H1 (cell line): ENCODE results near the gene AVPR1B. TPM values are rescaled to one million over a fixed set of nuclear protein-coding genes. Genes with fewer than 3 reads are reported as not detected.

Experiments
- CTCF ChIA-PET: fragments of 300-600 bp; sonication (Branson Sonifier 250); formaldehyde crosslinking; loops from one replicate; lab custom pipeline; 2021; ENCODE audit not compliant: partially characterized antibody; lab: Charles Lee
- POLR2A ChIA-PET: fragments of 300-600 bp; sonication (Branson Sonifier 250); formaldehyde crosslinking; loops from one replicate; lab custom pipeline; 2021; ENCODE audit warnings: inconsistent platforms; ENCODE audit not compliant: partially characterized antibody; lab: Charles Lee
- DNase-seq, 2 experiments: peaks; one replicate each; pipeline versions ENCODE4 v3.0.0 to v3.0.0-alpha.2; 2010 to 2022; ENCODE audit warnings: low spot score in 2 of 2, low read depth in 1 of 2, mixed read lengths in 1 of 2
- FAIRE-seq: peaks from 2 replicates; lab custom pipeline; 2011; peaks lifted over from hg19 to GRCh38; lab: Jason Lieb, UNC
- H2AFZ ChIP-seq: 2 replicates; pipeline ENCODE4 v1.8.1; 2012; ENCODE audit warnings: low read length, inconsistent platforms
- H2AK5ac ChIP-seq: 2 replicates; pipeline ENCODE4 v1.6.1; 2013; ENCODE audit warnings: low read depth, low read length
- H2BK120ac ChIP-seq: replicated peaks from 2 replicates; pipeline ENCODE3; 2013; ENCODE audit warnings: low read depth, low read length, inconsistent platforms
- H2BK12ac ChIP-seq: 2 replicates; pipeline ENCODE4 v1.6.1; 2013; ENCODE audit warnings: low read depth, low read length
- H2BK15ac ChIP-seq: 2 replicates; pipeline ENCODE4 v1.6.1; 2013; ENCODE audit warnings: low read length
- H2BK20ac ChIP-seq: 2 replicates; pipeline ENCODE4 v1.6.1; 2013; ENCODE audit warnings: low read length
- H2BK5ac ChIP-seq: 2 replicates; pipeline ENCODE4 v1.6.1; 2013; ENCODE audit warnings: low read depth, low read length
- H3K14ac ChIP-seq: 2 replicates; pipeline ENCODE4 v1.6.1; 2013; ENCODE audit warnings: inconsistent platforms; ENCODE audit not compliant: insufficient read length
- H3K18ac ChIP-seq: 2 replicates; pipeline ENCODE4 v1.6.1; 2013; ENCODE audit warnings: low read length; ENCODE audit errors: extremely low read depth
- H3K23ac ChIP-seq: 2 replicates; pipeline ENCODE4 v1.6.1; 2013; ENCODE audit warnings: inconsistent platforms; ENCODE audit not compliant: insufficient read length
- H3K23me2 ChIP-seq: 2 replicates; pipeline ENCODE4 v1.6.1; 2013; ENCODE audit warnings: low read depth, low read length
- H3K27ac ChIP-seq: 2 replicates; pipeline ENCODE4 v1.6.1; 2011; ENCODE audit warnings: low read depth, low read length, inconsistent platforms
- H3K27me3 ChIP-seq, 4 experiments: replicated peaks in 1 of 4; 1 replicate in 1 of 4; 2 replicates in 3 of 4; pipeline versions ENCODE4 v1.6.1 to v1.8.1; 2011 to 2013; ENCODE audit warnings: low read length in 3 of 4, mild to moderate bottlenecking in 3 of 4, inconsistent platforms in 2 of 4, mixed read lengths in 2 of 4, moderate library complexity in 1 of 4; ENCODE audit not compliant: control insufficient read depth in 3 of 4, insufficient read depth in 3 of 4; ENCODE audit errors: extremely low read depth in 1 of 4
- H3K36me3 ChIP-seq, 4 experiments: 2 replicates each; pipeline versions ENCODE4 v1.6.1 to v1.8.1; 2011 to 2013; ENCODE audit warnings: mild to moderate bottlenecking in 4 of 4, low read length in 3 of 4, moderate library complexity in 2 of 4, control low read depth in 1 of 4, inconsistent platforms in 1 of 4; ENCODE audit not compliant: insufficient read depth in 4 of 4, control insufficient read depth in 2 of 4
- H3K4ac ChIP-seq: replicated peaks from 2 replicates; pipeline ENCODE3; 2013; ENCODE audit warnings: low read length, low read depth, mixed read lengths, inconsistent platforms; ENCODE audit not compliant: insufficient read length
- H3K4me1 ChIP-seq, 4 experiments: replicated peaks in 1 of 4; 1 replicate in 1 of 4; 2 replicates in 3 of 4; pipeline versions ENCODE4 v1.6.1 to v1.8.1; 2011 to 2013; ENCODE audit warnings: low read length in 3 of 4, inconsistent platforms in 2 of 4, mixed read lengths in 1 of 4; ENCODE audit not compliant: insufficient read depth in 4 of 4, control insufficient read depth in 3 of 4
- H3K4me2 ChIP-seq, 2 experiments: 2 replicates each; pipeline versions ENCODE4 v1.6.1 to v1.8.1; 2011 to 2013; ENCODE audit warnings: low read depth in 2 of 2, low read length in 2 of 2, control low read depth in 1 of 2, inconsistent platforms in 1 of 2, mild to moderate bottlenecking in 1 of 2; ENCODE audit not compliant: insufficient read depth in 1 of 2
- H3K4me3 ChIP-seq, 4 experiments: fragments of 200-600, 300-600 bp in 1 of 4; sonication (generic), shearing (Covaris generic), sonication (Bioruptor Twin) in 1 of 4; 2 replicates each; pipeline versions ENCODE4 v1.5.1 to v1.8.1; 2011 to 2016; ENCODE audit warnings: low read length in 4 of 4, low read depth in 3 of 4, control low read depth in 2 of 4, inconsistent platforms in 2 of 4, mild to moderate bottlenecking in 2 of 4, mixed read lengths in 1 of 4, moderate library complexity in 1 of 4; ENCODE audit not compliant: insufficient read depth in 2 of 4; ENCODE audit errors: extremely low read depth in 1 of 4
- H3K56ac ChIP-seq: replicated peaks from 2 replicates; pipeline ENCODE3; 2013; ENCODE audit warnings: low read depth, mild to moderate bottlenecking, mixed read lengths, low read length, inconsistent platforms; ENCODE audit not compliant: insufficient read length
- H3K79me1 ChIP-seq: 2 replicates; pipeline ENCODE4 v1.6.1; 2013; ENCODE audit warnings: low read depth, low read length, control low read depth
- H3K79me2 ChIP-seq, 2 experiments: 2 replicates each; pipeline versions ENCODE4 v1.6.1 to v1.8.1; 2012 to 2013; ENCODE audit warnings: low read length in 2 of 2, mild to moderate bottlenecking in 2 of 2, inconsistent platforms in 1 of 2; ENCODE audit not compliant: insufficient read depth in 2 of 2, control insufficient read depth in 1 of 2
- H3K9ac ChIP-seq, 4 experiments: replicated peaks in 1 of 4; 1 replicate in 1 of 4; 2 replicates in 3 of 4; pipeline versions ENCODE4 v1.6.1 to v1.8.1; 2011 to 2013; ENCODE audit warnings: low read depth in 3 of 4, low read length in 3 of 4, control low read depth in 2 of 4, mild to moderate bottlenecking in 2 of 4, moderate library complexity in 2 of 4, inconsistent platforms in 1 of 4; ENCODE audit errors: extremely low read depth in 1 of 4
- H3K9me3 ChIP-seq, 2 experiments: 2 replicates each; pipeline versions ENCODE4 v1.6.1 to v1.8.1; 2012 to 2013; ENCODE audit warnings: mild to moderate bottlenecking in 2 of 2, moderate library complexity in 2 of 2, control low read depth in 1 of 2, inconsistent platforms in 1 of 2, low read depth in 1 of 2, low read length in 1 of 2, mixed read lengths in 1 of 2; ENCODE audit not compliant: insufficient read depth in 2 of 2
- H4K20me1 ChIP-seq, 2 experiments: replicated peaks in 1 of 2; 2 replicates each; pipeline versions ENCODE3 to v1.8.1; 2011 to 2013; ENCODE audit warnings: inconsistent platforms in 2 of 2, low read length in 2 of 2, mild to moderate bottlenecking in 1 of 2; ENCODE audit not compliant: insufficient read depth in 2 of 2, control insufficient read depth in 1 of 2
- H4K5ac ChIP-seq: 2 replicates; pipeline ENCODE4 v1.6.1; 2013; ENCODE audit warnings: low read length, low read depth, mixed read lengths, inconsistent platforms; ENCODE audit not compliant: insufficient read length
- H4K8ac ChIP-seq: 2 replicates; pipeline ENCODE4 v1.8.0; 2013; ENCODE audit warnings: mild to moderate bottlenecking, moderate library complexity, low read length, inconsistent platforms; ENCODE audit not compliant: insufficient read depth; ENCODE audit errors: extremely low read depth
- H4K91ac ChIP-seq: replicated peaks from 2 replicates; pipeline ENCODE3; 2013; ENCODE audit warnings: low read length, mixed read lengths, inconsistent platforms; ENCODE audit not compliant: insufficient read length
- ATF3 ChIP-seq: IDR thresholded peaks from 2 replicates; pipeline ENCODE4 v1.6.1; 2011; ENCODE audit warnings: low read depth, mild to moderate bottlenecking, low read length; ENCODE audit not compliant: insufficient read depth
- GABPA ChIP-seq: IDR thresholded peaks from 2 replicates; pipeline ENCODE4 v1.6.1; 2011; ENCODE audit warnings: mild to moderate bottlenecking, low read length, moderate library complexity, borderline replicate concordance; ENCODE audit not compliant: insufficient read depth
- HDAC6 ChIP-seq: IDR thresholded peaks from one replicate; pipeline ENCODE4 v1.7.1; 2012; ENCODE audit warnings: low read depth, mild to moderate bottlenecking, inconsistent platforms, low read length, moderate library complexity
- KDM5A ChIP-seq: fragments of 200-600 bp; IDR thresholded peaks from 2 replicates; pipeline ENCODE4 v1.7.1; 2012; ENCODE audit warnings: mild to moderate bottlenecking, low read length, inconsistent platforms, mixed read lengths
- NANOG ChIP-seq: IDR thresholded peaks from 2 replicates; pipeline ENCODE4 v1.6.1; 2011; ENCODE audit warnings: low read length, low read depth, mild to moderate bottlenecking, inconsistent platforms; ENCODE audit not compliant: insufficient read depth, poor library complexity, severe bottlenecking
- RBBP5 ChIP-seq: IDR thresholded peaks from 2 replicates; pipeline ENCODE4 v1.7.1; 2012; ENCODE audit warnings: low read depth, mild to moderate bottlenecking, inconsistent platforms, low read length, moderate library complexity, borderline replicate concordance
- RFX5 ChIP-seq: IDR thresholded peaks from 2 replicates; pipeline ENCODE4 v1.6.1; 2011; ENCODE audit warnings: low read depth, low read length, improper control_type of control experiment, borderline replicate concordance
- SRF ChIP-seq: IDR thresholded peaks from 2 replicates; pipeline ENCODE4 v1.6.1; 2011; ENCODE audit warnings: mild to moderate bottlenecking, low read depth, low read length, moderate library complexity
- SUZ12 ChIP-seq: fragments of 200-600 bp; sonication (generic); IDR thresholded peaks from 2 replicates; pipeline ENCODE4 v1.6.1; 2012; ENCODE audit warnings: mild to moderate bottlenecking, inconsistent platforms, low read length, moderate library complexity, mixed read lengths
- TBP ChIP-seq: IDR thresholded peaks from 2 replicates; pipeline ENCODE4 v1.6.1; 2011; ENCODE audit warnings: low read depth, low read length, improper control_type of control experiment
- USF2 ChIP-seq: IDR thresholded peaks from 2 replicates; pipeline ENCODE4 v1.6.1; 2011; ENCODE audit warnings: low read length, improper control_type of control experiment
- WGBS, 2 experiments: shearing (Covaris generic) in 1 of 2; methylation state at CpG; one replicate each; pipeline versions ENCODE4 v1.1.6 to v1.1.7; 2013 to 2015; ENCODE audit warnings: low lambda C conversion rate in 2 of 2, mixed read lengths in 2 of 2, inconsistent platforms in 1 of 2, low coverage in 1 of 2, missing lambda C conversion rate in 1 of 2; ENCODE audit not compliant: insufficient replicate concordance in 2 of 2, insufficient coverage in 1 of 2, insufficient read length in 1 of 2; ENCODE audit errors: extremely low coverage in 1 of 2, missing lambda C conversion rate in 1 of 2; 5-methylcytosine and 5-hydroxymethylcytosine counted together
- polyA plus RNA-seq, 7 experiments: library from polyadenylated mRNA; depleted of rRNA in 3 of 7; stranded (reverse) in 5 of 7; unstranded in 2 of 7; fragments of >200 nt in 5 of 7; fragments of 200-250 nt in 2 of 7; gene quantifications; 1 replicate in 5 of 7; 2 replicates in 1 of 7; 4 replicates in 1 of 7; pipeline versions ENCODE4 v1.2.1 to v1.2.3, GENCODE V29; 2011 to 2013; ENCODE audit warnings: missing spikeins in 2 of 7, mixed read lengths in 2 of 7
- total RNA-seq: library from RNA; stranded (reverse); fragmentation: NEBNext Ultra II Directional; extraction: Animal tissue kit (Norgen Biotek cat#: 25700); gene quantifications from 2 replicates; pipeline ENCODE4 v1.2.1, GENCODE V29; 2021

The AVPR1B gene
- total and polyA plus RNA-seq, 2 of the 8 experiments (the other 6 are each of a cell fraction or from before 2014, with no cell fraction given): 0.29 to 0.50 TPM

GRCh38 chr1:206066479-206067171 is 50.6 kb downstream of the AVPR1B start:
- no peak overlapping the region for H3K9ac ChIP-seq
- no peaks in the 10 kb centered on the region for H3K4me1 ChIP-seq
- H3K14ac ChIP-seq: no peak overlapping the region
- no peaks in the 10 kb centered on the region for H3K27me3 ChIP-seq
- H3K18ac ChIP-seq: no peak overlapping the region
- H3K36me3 ChIP-seq: no peaks in the 10 kb centered on the region
- H3K4me3 ChIP-seq: no peak overlapping the region
- H4K20me1 ChIP-seq: no peaks in the 10 kb centered on the region
- H2BK15ac ChIP-seq: no peak overlapping the region
- 77% methylated on average over 6 of the region's 6 CpGs; no CpG with 5 or more reads in 1 of the 2 experiments for WGBS, 2 experiments
- no peak overlapping the region for H3K23ac ChIP-seq
- H3K79me2 ChIP-seq: no peaks in the 10 kb centered on the region
- H3K56ac ChIP-seq: no peak overlapping the region
- no peak overlapping the region for H4K5ac ChIP-seq
- H3K4ac ChIP-seq: no peak overlapping the region
- no peak overlapping the region for H2BK20ac ChIP-seq
- FAIRE-seq (no peak), DNase-seq (peak in 1 of 2 experiments; percentile 16)
- no peak overlapping the region for H4K91ac ChIP-seq
- no peak overlapping the region for H3K4me2 ChIP-seq
- POLR2A ChIA-PET: no interaction called here
- H2AK5ac ChIP-seq: no peak overlapping the region
- no peak overlapping the region for H2BK120ac ChIP-seq
- CTCF ChIA-PET: interaction anchor here (0.7 to 1.2 kb wide), 4 partner anchors 9 to 77 kb away, joined by 3 read pairs; no protein-coding TSS in a partner anchor
- peaks cover 8 to 12% of the 10 kb centered on the region in 2 experiments; a peak in 3 of 4 replicates for H3K9me3 ChIP-seq
- no peak overlapping the region for H2BK5ac ChIP-seq
- H2AFZ ChIP-seq: no peak overlapping the region
- no peaks in the 10 kb centered on the region for H3K79me1 ChIP-seq
- no peak overlapping the region for H3K27ac ChIP-seq
- no peaks in the 10 kb centered on the region; the same call in 1 of the 2 replicates for H3K23me2 ChIP-seq
- no peak overlapping the region for H4K8ac ChIP-seq
- no peak overlapping the region for H2BK12ac ChIP-seq
- TF ChIP-seq USF2 (no peak), SRF (no peak), KDM5A (no peak), RBBP5 (no peak), RFX5 (no peak), GABPA (no peak), SUZ12 (no peak), HDAC6 (no peak), NANOG (no peak), TBP (no peak), ATF3 (no peak)
